Cardiac ventricle fibroblast (primary cell): ENCODE results near the gene CAVIN3. TPM values are rescaled to one million over a fixed set of nuclear protein-coding genes. Genes with fewer than 3 reads are reported as not detected.

ENCODE experiments used
- total RNA-seq: library from RNA; depleted of rRNA; stranded (reverse); fragments of >200 nt; gene quantifications from 2 replicates; pipeline ENCODE4 v1.2.3, GENCODE V29; 2015

CAVIN3 gene, protein sequence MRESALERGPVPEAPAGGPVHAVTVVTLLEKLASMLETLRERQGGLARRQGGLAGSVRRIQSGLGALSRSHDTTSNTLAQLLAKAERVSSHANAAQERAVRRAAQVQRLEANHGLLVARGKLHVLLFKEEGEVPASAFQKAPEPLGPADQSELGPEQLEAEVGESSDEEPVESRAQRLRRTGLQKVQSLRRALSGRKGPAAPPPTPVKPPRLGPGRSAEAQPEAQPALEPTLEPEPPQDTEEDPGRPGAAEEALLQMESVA
- total RNA-seq = 469 and 520 TPM in 2 replicates

DNA sequence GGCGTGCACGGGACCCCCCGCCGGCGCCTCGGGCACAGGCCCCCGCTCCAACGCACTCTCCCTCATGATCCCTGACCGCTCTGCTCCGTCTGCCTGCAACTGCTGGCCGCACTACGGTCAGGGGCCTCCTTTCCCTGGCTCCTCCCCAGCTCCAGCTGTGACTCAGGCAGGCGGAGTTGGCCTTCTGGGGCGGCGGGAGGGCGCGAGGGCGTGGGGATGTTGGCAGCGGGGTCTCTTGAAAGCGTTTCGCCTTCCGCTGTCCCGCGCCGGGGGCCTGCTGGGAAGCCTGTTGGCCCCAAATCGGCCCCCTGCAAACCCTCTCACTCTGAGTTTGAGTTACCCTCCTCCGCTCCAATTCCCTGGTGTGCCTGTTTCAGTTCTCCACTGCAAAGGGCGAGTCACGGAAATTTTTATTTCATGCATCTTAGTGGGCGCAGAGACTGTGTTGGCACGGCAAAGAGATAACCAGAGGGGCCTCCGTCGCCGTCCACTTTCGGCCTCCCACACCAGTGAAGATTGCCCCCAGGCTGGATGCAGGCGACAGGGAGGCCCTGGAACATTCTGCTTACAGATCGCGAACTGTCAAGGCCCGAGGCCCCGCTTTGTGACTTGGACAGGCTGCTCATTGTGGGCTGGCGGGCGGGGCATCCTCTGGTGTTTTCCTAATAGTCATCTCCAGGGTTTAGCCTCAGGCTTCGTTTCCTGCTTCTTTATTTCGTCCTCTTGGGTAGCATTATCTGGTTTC is at the start of gene CAVIN3:
CAVIN3 (minus strand) TSS at position 91 of the 745 bp plus-strand sequence; CDS start at position 66, 25 bp downstream.

Other genes with a start within 250 kb of the CAVIN3 start
- gene OR56B4, start 212.8 kb downstream of the CAVIN3 start, total RNA-seq = not detected in 2 replicates
- gene OR52B2, start 150.2 kb downstream of the CAVIN3 start, total RNA-seq = not detected in 2 replicates
- not detected in 2 replicates for gene OR52W1, start 121.3 kb downstream of the CAVIN3 start, total RNA-seq
- not detected in 2 replicates for gene C11orf42, start 114.9 kb downstream of the CAVIN3 start, total RNA-seq
- 19.8 and 25.7 TPM in 2 replicates for gene FHIP1B, start 85.9 kb downstream of the CAVIN3 start, total RNA-seq
- gene CNGA4, start 81.4 kb downstream of the CAVIN3 start, total RNA-seq = 0.12 TPM in 1 of 2 replicates, not detected in the other
- not detected in 2 replicates for gene CCKBR, start 60.7 kb downstream of the CAVIN3 start, total RNA-seq
- 47.8 and 55.1 TPM in 2 replicates for gene SMPD1, start 70.0 kb upstream of the CAVIN3 start, total RNA-seq
- gene APBB1, start 98.6 kb upstream of the CAVIN3 start, total RNA-seq = 20.8 and 21.2 TPM in 2 replicates
- gene HPX, start 120.5 kb upstream of the CAVIN3 start, total RNA-seq = 0.29 TPM in 1 of 2 replicates, not detected in the other
- 10.4 and 12.2 TPM in 2 replicates for gene TRIM3, start 153.4 kb upstream of the CAVIN3 start, total RNA-seq
- gene ARFIP2, start 160.8 kb upstream of the CAVIN3 start, total RNA-seq = 39.4 and 45.2 TPM in 2 replicates
- gene TIMM10B, start 161.0 kb upstream of the CAVIN3 start, total RNA-seq = 19.1 and 31.7 TPM in 2 replicates
- gene DNHD1, start 176.8 kb upstream of the CAVIN3 start, total RNA-seq = 1.4 and 2.3 TPM in 2 replicates